ENCODE results near the gene PANK2. TPM values are rescaled to one million over a fixed set of nuclear protein-coding genes. Genes with fewer than 3 reads are reported as not detected.

The PANK2 gene
- total and polyA plus RNA-seq, 2 donors (not counting 1 experiment from before 2014, with no cell fraction given), result 33.7 to 51.7 TPM

- H3K79me2 ChIP-seq (ENCODE audit: control insufficient read depth, insufficient read depth, low read length), result peaks cover 97% of the 10 kb centered on the region
- peaks cover 5% of the 10 kb centered on the region for H4K20me1 ChIP-seq (ENCODE audit: control insufficient read depth, extremely low read depth, insufficient read depth, low read length)
- DNase-seq (ENCODE audit: low read depth in 2 of 2), result peak in 1 of 2 donors; percentile 32
- no peaks in the 10 kb centered on the region for H3K36me3 ChIP-seq (ENCODE audit: control insufficient read depth, insufficient read depth, low read length)
- H3K4me2 ChIP-seq (ENCODE audit: extremely low read depth, insufficient read depth, low read length), result peak overlapping the region; percentile 79
- H2AFZ ChIP-seq (ENCODE audit: low read length), result no peak overlapping the region
- TF ChIP-seq CTCF (conservative IDR thresholded peaks at IDR 0.05 in 1 of 2, IDR thresholded peaks at IDR 0.05 in 1 of 2; ENCODE audit: low read depth in 1 of 2, low read length in 2 of 2), result no peak
- TF ChIP-seq EZH2 (IDR thresholded peaks at IDR 0.05; ENCODE audit: low read length, missing control alignments), result no peak
- H3K4me1 ChIP-seq (ENCODE audit: control insufficient read depth, extremely low read depth, insufficient read depth, low read length), result peaks cover 6% of the 10 kb centered on the region
- peak overlapping the region in 3 of 4 experiments; percentile 11 to 34 (median 25) for H3K4me3 ChIP-seq (replicated peaks in 1 of 4; ENCODE audit: control extremely low read depth in 1 of 4, insufficient read depth in 1 of 4, low read depth in 3 of 4, low read length in 4 of 4)
- peak overlapping the region; percentile 48 for H3K27ac ChIP-seq (ENCODE audit: insufficient read depth, low read length)
- H3K9ac ChIP-seq (ENCODE audit: insufficient read depth, low read length), result no peak overlapping the region
- no peaks in the 10 kb centered on the region for H3K27me3 ChIP-seq (ENCODE audit: control insufficient read depth, insufficient read depth, low read length)
- H3K9me3 ChIP-seq (ENCODE audit: control insufficient read depth, insufficient read depth, low read depth, low read length), result no peaks in the 10 kb centered on the region
Observed at GRCh38 chr20:3901706-3902440, 12.7 kb downstream of the PANK2 start.

- Histone ChIP-seq H3K79me2 (ENCODE audit: control insufficient read depth, insufficient read depth, low read length) (peaks cover 97% of the 10 kb centered on the region), H3K4me3 (replicated peaks in 1 of 4; ENCODE audit: control extremely low read depth in 1 of 4, insufficient read depth in 1 of 4, low read depth in 3 of 4, low read length in 4 of 4) (no peak overlapping the region), H3K27me3 (ENCODE audit: control insufficient read depth, insufficient read depth, low read length) (no peaks in the 10 kb centered on the region), H3K27ac (ENCODE audit: insufficient read depth, low read length) (no peak overlapping the region), H3K4me1 (ENCODE audit: control insufficient read depth, extremely low read depth, insufficient read depth, low read length) (peaks cover 6% of the 10 kb centered on the region), H3K9ac (ENCODE audit: insufficient read depth, low read length) (no peak overlapping the region), H3K4me2 (ENCODE audit: extremely low read depth, insufficient read depth, low read length) (no peak overlapping the region), H3K9me3 (ENCODE audit: control insufficient read depth, insufficient read depth, low read depth, low read length) (no peaks in the 10 kb centered on the region), H4K20me1 (ENCODE audit: control insufficient read depth, extremely low read depth, insufficient read depth, low read length) (peaks cover 5% of the 10 kb centered on the region), H3K36me3 (ENCODE audit: control insufficient read depth, insufficient read depth, low read length) (no peaks in the 10 kb centered on the region), H2AFZ (ENCODE audit: low read length) (no peak overlapping the region)
- TF ChIP-seq EZH2 (IDR thresholded peaks at IDR 0.05; ENCODE audit: low read length, missing control alignments) (no peak), CTCF (conservative IDR thresholded peaks at IDR 0.05 in 1 of 2, IDR thresholded peaks at IDR 0.05 in 1 of 2; ENCODE audit: low read depth in 1 of 2, low read length in 2 of 2) (no peak)
- DNase-seq (ENCODE audit: low read depth in 2 of 2), result no peak
Observed at GRCh38 chr20:3902446-3902845, 13.3 kb downstream of the PANK2 start.

GRCh38 chr20:3904224-3904623 is 15.0 kb downstream of the PANK2 start:
- peaks cover 6% of the 10 kb centered on the region for H3K36me3 ChIP-seq (ENCODE audit: control insufficient read depth, insufficient read depth, low read length)
- no peak overlapping the region for H3K9ac ChIP-seq (ENCODE audit: insufficient read depth, low read length)
- TF ChIP-seq CTCF (conservative IDR thresholded peaks at IDR 0.05 in 1 of 2, IDR thresholded peaks at IDR 0.05 in 1 of 2; ENCODE audit: low read depth in 1 of 2, low read length in 2 of 2), result no peak
- no peak for TF ChIP-seq EZH2 (IDR thresholded peaks at IDR 0.05; ENCODE audit: low read length, missing control alignments)
- H3K27me3 ChIP-seq (ENCODE audit: control insufficient read depth, insufficient read depth, low read length), result no peaks in the 10 kb centered on the region
- H3K4me2 ChIP-seq (ENCODE audit: extremely low read depth, insufficient read depth, low read length), result no peak overlapping the region
- H3K9me3 ChIP-seq (ENCODE audit: control insufficient read depth, insufficient read depth, low read depth, low read length), result no peaks in the 10 kb centered on the region
- peaks cover 96% of the 10 kb centered on the region for H3K79me2 ChIP-seq (ENCODE audit: control insufficient read depth, insufficient read depth, low read length)
- no peak for DNase-seq (ENCODE audit: low read depth in 2 of 2)
- peaks cover 5% of the 10 kb centered on the region for H4K20me1 ChIP-seq (ENCODE audit: control insufficient read depth, extremely low read depth, insufficient read depth, low read length)
- peaks cover 6% of the 10 kb centered on the region for H3K4me1 ChIP-seq (ENCODE audit: control insufficient read depth, extremely low read depth, insufficient read depth, low read length)
- H2AFZ ChIP-seq (ENCODE audit: low read length), result no peak overlapping the region
- H3K27ac ChIP-seq (ENCODE audit: insufficient read depth, low read length), result no peak overlapping the region
- no peak overlapping the region for H3K4me3 ChIP-seq (replicated peaks in 1 of 4; ENCODE audit: control extremely low read depth in 1 of 4, insufficient read depth in 1 of 4, low read depth in 3 of 4, low read length in 4 of 4)
